Occipital lobe (tissue), 2 donors: ENCODE measurements around the gene TTC4. TPM values are rescaled to one million over a fixed set of nuclear protein-coding genes. Genes with fewer than 3 reads are reported as not detected.

Source experiments
- DNase-seq: peaks from one replicate; lab custom pipeline; 2025; lab: John Stamatoyannopoulos, UW
- total RNA-seq: library from RNA; depleted of rRNA; stranded (reverse); fragments of >200 nt; gene quantifications from one replicate; pipeline ENCODE4 v1.2.3, GENCODE V29; 2014

Gene TTC4, protein sequence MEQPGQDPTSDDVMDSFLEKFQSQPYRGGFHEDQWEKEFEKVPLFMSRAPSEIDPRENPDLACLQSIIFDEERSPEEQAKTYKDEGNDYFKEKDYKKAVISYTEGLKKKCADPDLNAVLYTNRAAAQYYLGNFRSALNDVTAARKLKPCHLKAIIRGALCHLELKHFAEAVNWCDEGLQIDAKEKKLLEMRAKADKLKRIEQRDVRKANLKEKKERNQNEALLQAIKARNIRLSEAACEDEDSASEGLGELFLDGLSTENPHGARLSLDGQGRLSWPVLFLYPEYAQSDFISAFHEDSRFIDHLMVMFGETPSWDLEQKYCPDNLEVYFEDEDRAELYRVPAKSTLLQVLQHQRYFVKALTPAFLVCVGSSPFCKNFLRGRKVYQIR
- 20.6 TPM for total RNA-seq

DNA sequence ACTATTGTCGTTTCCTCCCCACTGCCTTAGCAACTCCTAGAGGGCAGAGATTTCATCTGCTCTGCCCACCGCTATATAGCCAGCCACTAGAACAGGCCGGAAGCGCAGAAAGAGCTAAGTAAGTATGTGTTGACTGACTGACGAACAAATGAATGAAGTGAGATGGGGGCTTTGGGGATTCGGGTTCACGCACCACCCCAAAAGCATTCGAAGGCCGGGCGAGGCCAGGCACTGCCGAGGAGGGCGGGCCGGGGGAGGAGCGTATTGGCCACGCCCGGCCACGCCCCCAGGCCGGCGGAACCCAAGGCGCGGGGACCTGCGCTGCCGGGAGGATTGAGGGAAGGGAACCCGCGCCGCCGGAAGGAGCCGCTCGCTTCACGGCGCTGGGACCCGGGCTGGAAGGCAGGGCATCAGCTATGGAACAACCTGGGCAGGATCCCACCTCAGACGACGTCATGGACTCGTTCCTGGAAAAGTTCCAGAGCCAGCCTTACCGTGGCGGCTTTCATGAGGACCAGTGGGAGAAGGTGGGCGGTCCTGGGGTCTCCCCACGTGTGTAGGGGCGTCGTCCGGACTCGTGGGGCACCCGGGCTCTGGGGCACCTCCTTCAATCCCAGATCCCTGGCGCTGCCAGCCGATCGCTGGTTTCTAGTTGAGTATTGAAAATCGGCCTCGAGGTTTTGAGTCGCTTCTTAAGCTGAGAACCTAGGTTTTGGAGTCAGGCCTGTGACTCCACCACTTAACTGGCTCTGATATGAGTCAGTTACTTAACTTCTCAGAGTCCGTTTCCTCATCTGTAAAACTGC lies at the start of gene TTC4:
Gene TTC4 (plus strand): TSS at position 369 of the 806 bp plus-strand sequence. CDS start 48 bp downstream, at position 417.
- DNase-seq, result peak; percentile 79

DNA sequence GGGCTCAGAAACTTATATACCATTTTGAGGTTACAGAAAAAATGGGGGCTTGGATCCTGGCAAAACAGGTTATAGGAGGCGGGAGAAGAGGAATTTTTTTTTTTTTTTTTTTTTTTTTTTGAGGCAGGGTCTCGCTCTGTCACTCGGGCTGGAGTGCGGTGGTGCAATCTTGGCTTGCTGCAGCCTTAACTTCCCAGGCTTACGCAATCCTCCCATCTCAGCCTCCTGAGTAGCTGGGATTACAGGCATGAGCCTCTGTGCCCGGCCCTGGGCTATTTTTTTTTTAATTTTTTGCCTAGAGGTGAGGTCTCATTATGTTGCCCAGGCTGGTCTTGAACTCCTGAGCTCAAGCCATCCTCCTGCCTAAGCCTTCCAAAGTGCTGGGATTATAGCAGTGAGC lies 49.3 kb upstream of the TTC4 start:
- DNase-seq, result no peak

DNA sequence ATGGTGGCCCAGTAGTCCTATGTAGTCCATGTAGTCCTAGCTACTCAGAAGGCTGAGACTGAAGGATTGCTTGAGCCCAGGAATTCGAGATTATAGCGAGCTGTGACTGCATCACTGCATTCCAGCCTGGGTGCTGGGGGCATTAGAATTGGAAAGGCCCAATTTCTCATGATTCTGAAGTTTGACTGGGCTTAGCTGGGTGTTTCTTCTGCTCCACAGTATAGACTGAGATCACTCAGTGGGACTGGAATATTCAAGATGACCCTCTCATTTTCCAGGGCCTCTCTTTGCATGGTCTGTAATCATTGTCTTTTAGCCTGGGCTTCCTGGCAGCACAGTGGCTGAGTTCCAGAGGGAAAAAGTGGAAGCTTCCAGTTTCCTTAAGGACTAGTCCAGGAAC lies 47.9 kb upstream of the TTC4 start:
- no peak for DNase-seq

DNA sequence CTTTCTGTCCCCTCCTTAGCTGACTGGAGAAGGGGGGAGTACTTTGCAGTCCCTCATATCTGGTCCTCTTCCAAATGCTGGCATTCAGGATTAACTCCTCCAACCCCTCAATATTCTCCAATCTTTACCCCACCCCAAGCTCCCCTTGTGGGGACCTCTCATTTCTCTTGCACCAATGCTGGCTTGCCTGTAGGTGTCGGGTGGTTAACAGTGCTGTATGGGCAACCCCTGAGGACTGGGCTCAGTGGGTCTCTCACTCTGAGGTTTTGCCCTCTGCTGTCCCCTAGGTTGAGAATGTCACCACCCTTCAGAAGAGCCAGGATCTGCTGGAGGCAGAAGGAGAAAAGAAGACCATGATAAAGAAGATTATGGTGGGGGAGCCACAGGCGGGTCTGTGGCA lies 47.1 kb upstream of the TTC4 start:
- no peak for DNase-seq

DNA sequence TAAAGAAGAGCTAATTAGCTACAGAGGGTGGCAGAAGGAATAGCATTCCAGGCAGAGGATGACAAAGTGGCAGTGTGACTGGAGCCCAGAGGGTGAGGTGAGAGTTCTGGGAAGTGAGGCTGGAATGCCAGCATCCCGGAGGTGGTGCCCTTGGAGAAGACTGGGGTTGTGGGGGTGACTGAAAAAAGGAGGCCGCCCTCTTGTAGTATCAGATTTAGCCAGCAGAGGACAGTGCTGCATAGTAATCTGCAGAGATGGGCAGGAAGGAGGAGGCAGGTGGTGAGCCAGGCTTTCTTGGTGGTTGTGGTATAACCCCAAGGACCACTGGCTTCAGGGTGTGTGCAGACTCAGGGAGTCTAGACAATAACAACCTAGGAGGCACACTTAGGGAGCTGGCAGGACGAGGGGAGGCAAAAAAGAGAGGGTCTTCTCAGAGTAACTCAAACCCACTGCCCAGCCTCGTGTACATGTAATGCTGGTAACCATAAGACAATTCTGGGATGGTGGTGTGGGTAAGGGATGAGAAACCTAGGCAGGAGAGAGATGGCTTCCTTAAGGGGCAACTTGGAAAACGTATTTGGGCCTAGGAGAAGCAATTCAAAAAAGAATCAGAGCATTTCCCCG lies 43.6 kb upstream of the TTC4 start:
- no peak for DNase-seq

DNA sequence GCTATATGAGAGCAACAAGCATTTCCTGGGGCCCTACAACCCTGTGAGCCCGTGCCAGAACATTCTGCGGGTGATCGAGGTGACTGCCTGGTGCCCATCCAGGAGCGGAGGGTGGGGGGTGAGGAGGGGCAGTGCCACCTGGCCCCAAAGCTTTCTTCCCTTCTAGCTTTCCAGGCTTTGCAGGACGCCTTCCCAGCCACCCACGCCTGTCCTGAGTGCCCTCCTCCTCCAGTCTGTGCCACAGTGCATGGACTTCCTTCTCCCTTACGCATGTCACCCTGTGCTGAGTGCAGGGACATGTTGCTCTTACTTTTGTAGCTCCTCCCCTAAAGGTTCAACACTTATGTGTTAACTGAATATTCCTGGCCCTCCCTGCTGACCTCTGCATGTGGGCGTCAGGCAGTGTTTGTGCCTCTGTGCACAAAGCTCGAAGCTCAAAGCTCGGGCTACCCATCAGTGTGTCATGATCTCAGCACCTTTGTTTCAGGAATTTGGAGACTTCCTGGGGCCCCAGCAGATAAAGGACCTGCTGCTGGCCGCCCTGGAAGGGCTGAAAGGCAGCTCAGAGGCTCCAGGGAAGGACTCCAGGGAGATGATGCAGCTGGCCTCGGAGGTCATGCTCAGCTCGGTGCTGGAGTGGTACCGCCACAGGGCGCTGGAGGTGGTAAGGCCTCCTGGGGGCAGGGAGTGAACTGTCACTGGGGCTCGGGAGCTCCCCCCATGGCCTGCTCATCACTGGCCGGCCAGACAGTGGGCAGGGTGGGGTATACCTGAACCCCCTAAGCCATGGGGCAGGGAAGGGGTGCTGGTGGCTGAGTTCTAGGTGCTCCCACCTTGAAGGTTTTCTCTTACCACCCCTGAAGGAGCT lies 36.7 kb upstream of the TTC4 start:
- DNase-seq, result no peak

DNA sequence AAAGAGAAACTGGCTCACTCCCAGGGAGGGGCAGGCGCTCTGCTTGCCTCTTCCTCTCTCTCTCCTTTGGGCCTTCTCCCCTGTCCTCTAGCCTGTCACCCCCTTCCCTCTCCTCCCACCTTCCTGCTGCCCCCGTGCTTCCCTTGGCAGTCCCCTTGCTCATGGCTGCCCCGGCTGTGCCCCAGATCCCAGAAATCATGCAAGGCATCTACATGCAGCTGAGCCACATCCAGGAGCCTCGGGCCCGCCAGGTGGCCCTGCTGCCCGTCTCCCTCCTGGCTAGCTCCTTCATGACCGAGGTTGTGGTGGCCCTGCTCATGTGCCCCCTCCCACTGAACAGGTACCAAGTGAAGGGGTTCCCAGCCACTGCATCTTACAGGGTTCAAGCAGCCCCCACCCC lies 36.0 kb upstream of the TTC4 start:
- no peak for DNase-seq

DNA sequence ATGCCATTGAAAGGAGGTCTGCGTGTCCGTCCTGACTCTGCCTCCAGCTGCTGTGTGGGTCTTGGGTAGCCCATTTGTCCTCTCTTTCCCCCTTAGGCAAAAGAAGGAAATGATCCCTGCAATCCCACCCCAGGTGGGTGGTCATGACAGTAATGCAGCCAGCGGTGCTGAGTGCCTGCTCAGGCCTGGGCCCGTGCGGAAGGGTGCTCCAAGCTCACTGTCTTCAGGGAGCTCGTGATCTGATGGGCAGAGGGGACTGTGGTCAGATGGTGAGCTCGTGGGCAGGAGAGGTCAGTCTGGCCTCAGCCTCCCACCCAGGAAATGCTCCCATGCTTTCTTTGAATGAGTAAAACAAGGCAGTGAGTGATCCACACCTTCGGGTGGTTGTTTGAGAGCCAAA lies 35.3 kb upstream of the TTC4 start:
- no peak for DNase-seq

DNA sequence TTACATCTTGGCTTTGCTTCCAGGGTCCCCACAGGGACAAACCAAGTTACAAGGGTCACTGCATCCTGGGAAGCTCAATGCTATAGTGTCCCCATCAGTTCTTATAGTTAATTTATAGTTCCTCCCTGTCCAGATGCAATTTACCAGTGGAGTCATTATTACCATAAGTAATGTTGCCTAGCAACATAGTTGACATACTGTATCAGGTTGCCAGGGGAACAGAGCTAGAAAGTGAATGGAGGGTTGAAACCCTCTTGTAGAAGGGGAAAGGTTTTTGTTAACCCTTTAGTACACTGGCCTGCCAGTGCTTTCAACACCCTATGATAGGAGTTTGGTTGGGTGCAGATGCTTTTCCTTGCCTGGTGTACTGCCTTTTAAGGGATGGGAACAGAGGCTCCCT lies 34.3 kb upstream of the TTC4 start:
- no peak for DNase-seq

DNA sequence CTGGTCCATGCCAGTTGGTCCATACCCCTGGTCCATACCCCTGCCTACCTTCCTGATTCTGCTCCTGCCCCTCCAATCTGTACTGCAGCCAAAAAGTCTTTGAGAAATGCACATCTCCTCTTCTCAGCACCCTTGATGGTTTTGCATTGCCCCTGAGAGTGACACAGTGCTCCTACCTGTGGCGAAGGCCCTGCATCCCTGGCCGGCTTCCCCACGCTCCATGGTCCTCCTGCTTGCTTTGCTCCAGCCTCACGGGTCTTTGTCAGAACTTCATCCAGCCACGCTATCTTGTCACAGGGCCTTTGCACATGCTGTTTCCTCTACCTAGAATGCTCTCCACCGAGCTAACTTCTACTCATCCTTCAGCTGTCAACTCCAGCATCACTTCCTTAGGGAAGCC lies 32.2 kb upstream of the TTC4 start:
- DNase-seq, result no peak

DNA sequence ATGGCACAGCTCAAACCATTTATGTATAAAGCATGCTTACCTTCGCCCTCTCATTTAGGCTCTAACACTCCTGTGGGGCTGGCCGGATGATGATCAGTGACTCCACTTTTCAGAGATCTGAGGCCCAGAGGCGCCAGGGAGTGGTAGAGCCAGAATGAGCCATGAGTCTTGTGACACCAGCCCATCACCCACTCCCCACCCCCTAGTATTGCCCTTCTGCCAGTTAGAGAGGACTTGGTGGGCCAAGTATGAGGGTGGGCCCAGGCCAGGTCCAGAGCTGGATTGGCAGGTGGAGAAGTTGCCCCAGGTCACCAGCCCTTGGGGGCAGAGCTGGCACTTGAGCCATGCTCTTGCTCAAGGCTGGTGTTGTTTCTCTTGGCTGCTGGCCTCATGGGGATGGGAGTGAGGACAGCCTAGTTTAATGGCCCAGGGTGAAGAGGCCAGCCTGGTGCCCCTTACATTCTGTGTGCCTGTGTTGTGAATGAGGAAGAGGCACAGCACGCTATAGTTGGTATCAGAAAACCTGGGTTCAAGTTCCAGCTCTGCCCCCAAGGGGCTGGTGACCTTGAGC lies 30.2 kb upstream of the TTC4 start:
- DNase-seq, result no peak

DNA sequence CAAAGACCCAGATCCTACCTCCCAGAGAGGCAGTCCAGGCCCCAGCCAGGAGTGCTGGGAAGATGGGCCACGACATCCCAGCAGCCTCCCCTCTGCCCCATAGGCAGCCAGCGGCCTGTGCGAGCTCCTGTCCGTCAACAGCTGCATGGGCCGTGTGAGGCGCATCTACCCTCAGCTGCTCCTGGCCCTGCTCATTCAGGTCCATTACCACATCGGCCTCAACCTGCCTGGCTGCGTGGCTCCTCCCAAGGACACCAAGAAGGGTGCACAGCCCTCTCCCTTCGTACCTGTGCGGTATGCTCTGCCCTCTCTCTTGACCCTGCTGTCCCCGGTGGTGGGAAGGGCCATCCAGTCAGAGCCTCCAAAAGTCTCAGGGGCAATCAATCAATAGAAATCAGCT lies 29.5 kb upstream of the TTC4 start:
- DNase-seq, result no peak

DNA sequence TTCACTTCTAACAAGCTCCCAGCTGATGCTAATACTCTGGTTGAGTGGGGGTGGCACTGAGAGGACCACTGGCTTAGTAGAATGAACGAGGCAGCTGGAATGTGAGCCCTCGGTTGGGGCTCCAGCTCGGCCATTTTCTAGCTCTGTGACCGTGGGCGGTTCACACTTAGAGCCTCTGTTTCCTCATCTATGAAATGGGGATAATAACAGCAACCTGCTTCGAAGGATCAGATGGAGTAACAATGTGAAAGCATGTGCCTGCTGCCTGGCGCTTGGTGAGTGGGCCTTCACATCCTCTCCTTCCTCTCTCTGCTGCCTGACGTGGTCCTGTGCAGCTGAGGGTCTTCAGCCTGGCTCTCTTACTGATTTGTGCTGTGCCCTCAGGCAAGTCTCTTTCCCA lies 20.9 kb upstream of the TTC4 start:
- no peak for DNase-seq

DNA sequence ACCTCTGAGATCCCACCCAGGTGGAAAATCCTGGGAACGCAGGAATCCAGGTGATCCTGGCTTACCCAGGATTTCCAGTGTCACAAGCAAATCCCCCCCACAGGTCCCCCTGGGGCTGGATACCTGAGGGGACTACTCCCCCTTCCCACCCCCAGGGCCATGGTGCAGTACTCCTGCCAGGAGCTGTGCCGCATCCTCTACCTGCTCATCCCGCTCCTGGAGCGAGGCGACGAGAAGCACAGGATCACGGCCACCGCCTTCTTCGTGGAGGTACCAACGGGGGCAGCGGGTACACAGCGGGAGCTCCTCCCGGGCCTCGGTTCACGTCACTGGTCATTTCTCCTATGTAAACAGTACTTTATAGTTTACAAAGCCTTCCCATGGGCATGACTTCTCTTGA lies 20.4 kb upstream of the TTC4 start:
- no peak for DNase-seq

DNA sequence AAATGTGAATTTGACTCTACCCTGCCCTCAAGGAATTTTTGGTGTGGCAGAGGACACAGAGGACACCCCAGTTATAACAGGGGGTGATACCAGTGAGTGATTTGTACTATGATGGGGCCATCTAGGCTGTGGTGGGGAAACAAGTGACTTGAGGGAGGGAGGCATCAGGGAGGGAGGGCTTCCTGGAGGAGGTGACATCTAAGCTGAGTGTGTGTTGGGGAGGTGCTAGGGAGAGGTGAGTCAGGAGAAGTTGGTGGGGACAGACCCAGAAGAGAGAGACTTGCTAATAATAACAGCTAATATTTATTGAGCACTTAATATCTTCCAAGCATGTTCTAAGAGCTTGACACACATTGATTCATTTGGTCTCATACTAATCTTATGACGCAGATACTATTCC lies 19.9 kb upstream of the TTC4 start:
- DNase-seq, result no peak

DNA sequence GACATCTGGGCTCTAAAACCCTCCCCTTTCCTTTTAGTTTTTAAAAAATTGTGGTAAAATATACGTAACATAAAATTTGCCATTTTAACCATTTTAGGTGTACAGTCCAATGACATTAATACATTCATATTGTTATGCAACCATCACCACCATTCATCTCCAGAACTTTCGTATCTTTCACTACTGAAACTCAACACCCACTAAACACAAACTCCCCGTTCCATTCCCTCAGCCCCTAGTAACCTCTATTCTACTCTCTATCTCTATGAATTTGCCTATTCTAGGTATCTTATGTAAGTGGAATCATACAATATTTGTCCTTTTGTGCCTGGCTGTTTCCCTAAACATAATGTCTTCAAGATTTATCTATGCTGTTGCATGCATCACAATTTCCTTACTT lies 19.4 kb upstream of the TTC4 start:
- no peak for DNase-seq

DNA sequence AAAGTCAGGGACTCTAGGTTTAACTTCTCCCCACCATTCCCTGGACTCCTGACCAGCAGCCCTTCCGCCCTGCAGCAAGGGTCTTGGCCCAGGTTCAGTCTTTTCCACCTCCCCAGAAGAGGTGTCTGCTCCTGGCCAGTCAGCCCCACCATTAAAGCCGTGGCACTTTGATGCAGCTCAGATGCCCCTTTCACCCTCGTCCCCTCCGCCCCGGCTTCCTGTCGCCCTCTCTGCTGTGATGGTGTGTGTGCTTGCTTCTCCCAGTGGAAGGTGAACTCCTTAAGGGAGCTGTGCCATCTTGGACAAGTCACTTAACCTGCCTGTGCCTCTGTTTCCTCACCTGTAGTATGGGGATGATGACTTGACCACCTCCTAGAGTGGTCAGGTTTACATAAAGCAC lies 17.8 kb upstream of the TTC4 start:
- no peak for DNase-seq

DNA sequence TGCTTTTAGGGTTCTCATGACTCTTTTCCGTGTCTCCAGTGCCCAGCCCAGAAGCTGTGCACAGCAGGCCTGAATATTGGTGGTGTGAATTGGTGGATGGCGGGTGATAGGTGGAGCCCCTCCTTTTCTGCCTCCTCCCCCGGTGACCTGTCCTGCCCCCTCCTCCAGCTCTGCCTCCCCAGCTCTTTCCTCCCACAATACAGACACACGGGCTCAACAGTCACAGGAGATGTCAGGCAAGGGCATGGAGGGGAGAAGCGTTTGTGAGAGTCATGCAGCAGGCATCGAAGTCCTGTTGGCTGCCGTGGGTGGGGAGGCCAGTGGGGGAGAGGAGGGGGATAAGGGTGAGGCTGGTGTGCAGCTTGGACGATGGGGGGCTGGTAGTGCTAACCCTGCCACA lies 17.3 kb upstream of the TTC4 start:
- DNase-seq, result no peak

DNA sequence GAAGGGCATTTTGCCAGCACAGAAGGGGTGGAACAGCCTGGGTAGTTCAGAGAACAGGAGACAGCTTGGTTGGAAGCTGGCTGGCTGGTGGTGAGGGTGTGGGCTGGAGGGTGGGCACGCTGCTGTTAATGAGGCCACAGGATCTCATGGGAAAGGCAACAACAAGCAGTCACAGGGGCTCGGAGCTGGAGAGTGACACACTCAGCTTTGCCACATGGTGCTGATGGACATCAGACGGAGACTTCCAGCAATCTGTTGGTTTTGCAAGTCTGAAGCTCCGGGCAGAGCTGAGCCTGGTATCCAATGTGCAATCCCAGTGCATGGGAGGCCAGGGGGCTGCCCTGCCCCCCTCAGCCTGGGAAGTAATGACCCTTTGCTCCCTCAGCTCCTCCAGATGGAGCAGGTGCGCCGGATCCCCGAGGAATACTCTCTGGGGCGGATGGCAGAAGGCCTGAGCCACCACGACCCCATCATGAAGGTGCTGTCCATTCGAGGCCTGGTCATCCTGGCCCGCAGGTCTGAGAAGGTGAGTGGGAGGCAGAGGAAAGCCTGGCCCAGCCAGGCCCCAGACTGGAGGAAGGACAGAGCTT lies 15.6 kb upstream of the TTC4 start:
- no peak for DNase-seq

DNA sequence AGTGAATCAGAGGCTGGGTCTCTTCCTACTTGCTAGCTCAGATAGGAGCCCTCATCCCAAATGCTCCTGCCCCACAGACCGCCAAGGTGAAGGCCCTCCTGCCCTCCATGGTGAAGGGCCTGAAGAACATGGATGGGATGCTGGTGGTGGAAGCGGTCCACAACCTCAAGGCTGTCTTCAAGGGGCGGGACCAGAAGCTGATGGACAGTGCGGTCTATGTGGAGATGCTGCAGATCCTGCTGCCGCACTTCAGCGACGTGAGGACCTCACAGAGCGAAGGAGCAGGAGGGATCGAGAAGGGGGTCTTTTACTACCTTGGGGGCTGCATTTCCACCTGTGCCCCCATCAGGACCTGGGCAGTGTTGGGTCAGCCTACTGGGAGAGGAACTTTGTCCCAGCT lies 14.6 kb upstream of the TTC4 start:
- no peak for DNase-seq

DNA sequence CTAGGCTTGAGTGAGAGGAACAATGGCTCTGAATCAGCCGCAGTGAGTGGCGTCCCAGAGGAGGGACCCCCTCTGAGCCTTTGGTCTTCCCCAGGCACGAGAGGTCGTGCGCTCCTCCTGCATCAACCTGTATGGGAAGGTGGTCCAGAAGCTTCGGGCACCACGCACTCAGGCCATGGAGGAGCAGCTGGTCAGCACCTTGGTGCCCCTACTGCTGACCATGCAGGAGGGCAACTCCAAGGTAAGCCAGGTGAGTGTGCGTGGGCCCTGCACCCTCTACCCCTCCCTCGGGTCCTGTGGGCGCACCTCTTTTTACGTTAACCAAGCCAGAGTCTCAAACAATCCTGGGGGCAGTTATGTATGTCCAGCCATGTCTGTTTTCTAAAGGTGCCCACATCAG lies 13.7 kb upstream of the TTC4 start:
- no peak for DNase-seq
